HG03135 (cell line): ENCODE results near the gene IRAK3.

Experiments
- ATAC-seq: cut with Tn5 transposase; IDR thresholded peaks from one replicate; pipeline ENCODE4 v1.9.1; 2021; ENCODE audit warnings: mild to moderate bottlenecking, moderate library complexity; ENCODE audit not compliant: unreplicated experiment

The IRAK3 gene

GRCh38 chr12:66247741-66248140 lies 58.7 kb downstream of the IRAK3 start:
- ATAC-seq, result no peak

GRCh38 chr12:66251049-66251448 lies 62.0 kb downstream of the IRAK3 start:
- ATAC-seq, result no peak

DNA sequence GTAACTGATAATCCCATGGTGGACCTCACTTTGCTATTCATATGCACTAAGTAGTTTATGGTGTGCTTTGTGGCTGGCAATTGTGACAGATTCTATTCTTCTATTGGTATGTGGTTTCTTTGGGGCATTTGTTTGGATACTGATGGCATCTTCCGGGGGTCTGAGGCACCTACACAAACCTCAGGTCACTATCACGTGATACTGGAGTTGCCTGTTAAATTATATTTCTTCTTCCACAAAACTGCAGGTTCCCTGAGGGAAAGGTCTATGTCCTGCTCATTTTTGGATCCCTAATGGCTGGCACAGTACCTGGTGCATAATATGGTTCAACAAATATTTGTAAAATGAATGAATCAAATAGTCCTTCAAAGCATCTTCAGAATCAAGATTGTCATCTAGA lies 63.8 kb downstream of the IRAK3 start:
- ATAC-seq, result no peak

DNA sequence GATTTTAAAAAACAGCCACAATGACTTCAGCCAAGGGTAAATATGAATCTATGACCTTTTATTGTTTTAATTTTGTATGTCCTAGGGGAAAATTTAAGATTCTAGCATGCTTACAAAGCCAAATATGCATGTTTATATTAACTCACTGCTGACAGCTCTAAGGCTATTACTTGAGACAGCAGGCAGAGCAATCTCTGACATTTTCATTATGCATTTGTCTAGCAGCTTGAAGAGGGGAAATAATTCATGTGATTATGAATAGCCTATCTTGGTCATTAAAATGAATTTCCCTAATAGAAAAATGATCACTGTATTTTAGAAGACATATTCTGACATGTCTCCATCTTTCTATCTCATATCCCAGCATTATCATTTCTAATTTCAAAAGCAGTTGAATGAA lies 66.7 kb downstream of the IRAK3 start:
- no peak for ATAC-seq

DNA sequence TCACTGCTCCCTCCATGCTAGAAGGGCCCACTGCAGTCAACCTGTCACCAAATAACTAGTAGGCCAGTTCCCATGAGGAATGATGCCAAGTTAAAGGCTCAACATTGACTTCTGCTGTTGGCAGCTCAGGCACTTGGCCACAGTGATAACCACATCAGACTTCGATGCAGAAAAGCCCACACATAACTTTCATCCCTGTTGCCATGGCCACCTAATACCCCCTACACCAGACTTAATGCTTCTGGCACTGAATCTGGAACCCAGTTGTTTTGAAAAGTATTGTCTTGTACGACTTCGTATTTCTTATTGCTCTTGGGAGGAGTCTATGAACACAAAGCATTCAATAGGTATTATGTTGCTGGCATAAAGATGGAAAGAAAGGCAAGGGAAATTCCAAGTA lies 69.0 kb downstream of the IRAK3 start:
- ATAC-seq, result no peak

DNA sequence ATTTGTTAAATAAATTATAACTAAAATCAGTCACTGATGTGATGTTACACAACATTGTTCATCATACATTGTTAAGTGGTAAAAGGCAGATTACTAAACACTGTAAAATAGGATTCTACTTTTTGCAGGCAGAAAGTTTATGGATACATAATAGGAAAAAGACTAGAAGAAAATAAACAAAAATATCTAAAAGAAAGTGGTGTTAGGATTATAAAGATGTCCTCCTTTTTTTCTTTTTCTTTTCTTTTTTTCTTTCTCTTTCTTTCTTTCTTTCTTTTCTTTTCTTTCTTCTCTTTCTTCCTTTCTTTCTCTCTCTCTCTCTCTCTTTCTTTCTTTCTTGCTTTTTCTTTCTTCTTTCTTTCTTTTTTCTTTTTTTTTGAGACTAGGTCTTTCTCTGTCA lies 73.7 kb downstream of the IRAK3 start:
- ATAC-seq, result no peak

DNA sequence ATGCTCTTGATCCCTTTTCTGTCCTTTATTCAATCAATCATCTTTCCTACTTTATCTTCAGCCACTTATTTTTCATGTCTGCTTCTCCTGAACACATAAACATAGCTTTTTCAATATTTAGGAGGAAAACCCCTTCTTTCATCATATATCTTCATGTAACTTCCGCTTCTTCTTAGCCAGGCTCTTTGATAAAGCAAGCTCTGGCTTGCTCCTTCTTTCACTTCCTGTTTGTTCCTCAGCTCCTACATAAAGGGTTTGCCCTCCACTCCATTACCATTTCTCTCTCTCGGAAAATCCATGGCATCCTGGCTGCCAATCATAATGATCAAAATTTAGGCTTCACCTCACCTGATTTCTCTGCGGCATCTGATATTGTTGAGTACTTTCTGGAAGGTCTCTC lies 79.5 kb downstream of the IRAK3 start:
- ATAC-seq, result no peak

- ATAC-seq, result no peak
Observed at GRCh38 chr12:66269142-66269541, 80.1 kb downstream of the IRAK3 start.

DNA sequence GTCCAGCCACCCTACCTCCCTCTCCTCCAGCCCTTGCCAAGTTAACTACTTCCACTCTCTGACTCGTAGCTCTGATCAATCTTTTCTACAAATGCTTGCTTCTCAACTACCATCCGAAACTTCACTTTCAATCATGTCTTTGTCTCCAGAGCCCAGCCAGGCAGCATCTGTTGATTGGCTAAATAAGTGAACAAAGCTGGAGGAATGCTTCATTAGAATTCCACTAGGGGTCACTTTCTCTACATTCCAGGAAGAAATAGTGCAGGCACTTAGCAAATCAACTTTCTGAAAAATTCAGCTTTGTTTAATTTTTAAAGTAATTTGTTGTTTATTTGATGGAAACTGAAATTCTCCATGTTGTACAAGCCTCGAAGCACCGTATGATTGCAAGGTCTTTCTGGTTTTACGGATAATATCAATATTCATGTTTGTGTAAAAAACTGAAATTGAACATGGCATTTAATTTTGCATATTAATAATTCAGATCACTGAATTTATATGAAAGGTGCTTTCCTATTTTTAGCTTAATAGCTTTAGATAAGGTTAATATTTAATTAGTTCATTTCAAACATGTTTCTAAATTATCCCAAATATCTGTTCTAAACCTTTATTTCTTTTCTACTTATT lies 80.9 kb downstream of the IRAK3 start:
- no peak for ATAC-seq

- no peak for ATAC-seq
Observed at GRCh38 chr12:66270613-66271012, 81.6 kb downstream of the IRAK3 start.

- no peak for ATAC-seq
Observed at GRCh38 chr12:66272650-66273049, 83.6 kb downstream of the IRAK3 start.

DNA sequence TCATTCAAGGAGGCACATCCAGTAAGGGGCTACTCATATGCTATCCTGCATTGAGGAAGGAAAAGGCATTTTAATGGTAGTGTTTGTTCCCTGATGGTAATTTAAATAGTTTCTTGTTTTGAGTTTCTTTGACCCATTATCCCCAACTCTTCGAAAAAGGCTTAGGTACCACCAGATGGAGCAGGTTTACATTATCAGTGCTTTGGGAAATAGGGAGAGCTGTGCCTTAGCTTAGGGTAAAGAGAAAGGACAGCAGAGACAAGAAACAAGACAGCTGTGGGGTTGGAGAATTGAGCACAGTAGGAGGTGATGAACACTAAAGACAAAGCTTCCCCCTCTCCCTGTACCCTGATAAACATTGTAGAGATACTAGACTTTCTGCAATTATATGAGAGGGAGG lies 84.1 kb downstream of the IRAK3 start:
- ATAC-seq, result no peak

DNA sequence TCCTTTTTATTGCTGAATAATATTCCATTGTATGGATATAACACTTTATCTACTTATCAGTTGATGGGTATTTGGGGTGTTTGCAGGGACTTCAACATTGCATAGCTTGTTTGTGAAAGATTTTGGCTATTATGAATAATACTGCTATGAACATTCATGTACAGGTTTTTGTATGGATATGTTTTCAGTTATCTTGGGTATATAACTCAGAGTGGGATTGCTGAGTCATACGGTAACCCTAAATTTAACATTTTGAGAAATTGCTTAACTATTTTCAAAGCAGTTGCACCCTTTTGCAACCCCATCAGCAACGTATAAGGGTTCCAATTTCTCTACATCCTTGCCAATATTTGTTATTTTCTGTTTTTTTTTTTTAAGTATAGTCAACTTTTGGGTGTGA lies 86.0 kb downstream of the IRAK3 start:
- ATAC-seq, result no peak

- ATAC-seq, result no peak
Observed at GRCh38 chr12:66279123-66279712, 90.2 kb downstream of the IRAK3 start.

GRCh38 chr12:66280561-66280960 lies 91.5 kb downstream of the IRAK3 start:
- ATAC-seq, result no peak

- ATAC-seq, result no peak
Observed at GRCh38 chr12:66282244-66282643, 93.2 kb downstream of the IRAK3 start.

DNA sequence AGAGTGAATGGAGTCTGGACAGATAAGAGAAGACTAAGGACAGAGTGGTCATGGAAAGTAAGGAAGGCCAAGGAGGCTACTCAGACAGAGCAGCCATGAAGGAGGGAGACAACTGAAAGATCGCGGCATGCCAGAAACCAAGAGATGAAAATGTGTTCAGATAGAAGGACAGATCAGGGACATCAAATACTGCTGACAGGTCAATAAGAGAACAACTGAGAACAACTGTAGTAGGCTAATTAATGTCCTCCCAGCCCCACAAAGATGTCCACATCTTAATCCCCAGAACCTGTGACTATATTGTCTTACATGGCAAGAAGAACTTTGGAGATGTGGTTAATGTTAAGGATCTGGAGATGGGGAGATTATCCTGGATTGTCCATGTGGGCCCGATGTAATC lies 98.3 kb downstream of the IRAK3 start:
- no peak for ATAC-seq

- ATAC-seq, result no peak
Observed at GRCh38 chr12:66288121-66288520, 99.1 kb downstream of the IRAK3 start.

DNA sequence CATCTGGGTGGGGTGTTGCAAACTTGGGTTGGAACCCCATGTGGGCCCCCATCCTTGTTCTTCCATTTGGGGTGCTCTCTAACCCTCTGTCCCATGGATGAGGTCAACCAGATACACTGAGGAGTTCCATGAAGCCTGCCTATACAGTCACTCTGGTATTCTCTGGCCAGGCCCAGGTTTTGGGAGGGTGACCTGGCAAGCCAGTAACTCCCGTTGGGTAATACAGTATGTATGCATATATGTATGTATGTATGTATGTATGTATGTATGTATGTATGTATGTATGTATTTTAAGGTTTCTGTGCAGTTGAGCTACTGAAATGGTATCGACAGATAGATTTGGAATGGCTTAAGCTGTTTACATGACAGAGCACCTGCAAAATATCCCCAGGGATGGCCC lies 100.5 kb downstream of the IRAK3 start:
- no peak for ATAC-seq

- no peak for ATAC-seq
Observed at GRCh38 chr12:66290716-66291200, 101.7 kb downstream of the IRAK3 start.

DNA sequence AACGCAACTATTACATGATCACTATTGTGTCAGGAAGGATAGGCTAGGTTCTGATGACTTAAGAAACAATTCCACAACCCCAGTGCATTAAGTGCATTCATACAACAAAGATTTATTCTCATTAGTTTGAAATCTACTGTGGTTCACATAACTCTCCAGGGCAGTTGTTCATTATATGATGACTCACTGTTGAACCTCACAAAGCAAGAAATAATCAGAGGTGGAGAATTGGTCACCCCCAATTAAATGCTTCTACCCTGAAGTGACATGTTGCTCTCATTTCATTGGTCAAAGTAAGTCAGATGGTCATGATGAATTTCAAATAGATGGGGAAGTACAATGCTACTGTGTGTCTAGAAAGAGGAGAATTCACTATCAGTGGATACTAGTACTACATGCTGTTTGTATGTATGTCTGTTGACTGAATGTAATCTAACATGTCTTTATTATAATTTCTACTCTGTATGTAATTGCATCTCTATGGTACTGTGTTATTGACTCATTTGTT lies 107.2 kb downstream of the IRAK3 start:
- no peak for ATAC-seq

DNA sequence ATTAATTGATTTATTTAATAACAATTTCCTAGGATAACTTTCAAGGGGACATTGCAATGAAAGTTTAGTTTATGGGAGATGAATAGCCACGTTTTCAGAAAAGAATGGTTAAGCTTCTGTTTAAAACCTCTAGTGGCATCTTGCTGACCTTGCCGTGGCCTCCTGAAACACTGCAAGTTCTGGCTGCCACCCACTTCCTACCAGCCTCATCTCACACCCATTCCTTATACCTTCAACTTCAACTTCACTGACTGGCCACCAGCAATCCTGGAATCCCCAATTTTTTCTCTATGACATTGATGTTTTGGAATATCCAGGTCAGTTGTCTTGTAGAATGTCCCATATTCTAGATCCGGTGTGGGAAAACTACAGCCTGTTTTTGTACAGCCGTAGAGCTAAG lies 108.1 kb downstream of the IRAK3 start:
- ATAC-seq, result no peak

DNA sequence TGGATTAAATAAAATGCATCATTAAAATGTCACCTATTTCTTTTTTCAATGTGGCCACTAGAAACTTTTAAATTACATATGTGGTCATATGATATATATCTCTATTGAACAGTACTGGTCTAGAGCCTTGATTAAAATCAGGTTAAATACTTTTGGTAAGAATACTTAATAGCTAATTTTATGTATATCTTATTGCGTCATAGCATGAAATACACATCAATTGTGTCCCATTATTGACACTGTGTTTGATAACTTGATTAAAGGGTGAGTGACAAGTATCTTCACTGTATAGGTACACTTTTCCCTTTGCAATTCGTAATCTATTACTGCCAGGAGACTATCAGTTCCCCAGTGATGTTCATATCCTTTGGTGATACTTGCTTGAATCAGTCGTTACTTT lies 108.9 kb downstream of the IRAK3 start:
- no peak for ATAC-seq
